Measurements from ENCODE around the gene CCL23.

Gene CCL23

DNA sequence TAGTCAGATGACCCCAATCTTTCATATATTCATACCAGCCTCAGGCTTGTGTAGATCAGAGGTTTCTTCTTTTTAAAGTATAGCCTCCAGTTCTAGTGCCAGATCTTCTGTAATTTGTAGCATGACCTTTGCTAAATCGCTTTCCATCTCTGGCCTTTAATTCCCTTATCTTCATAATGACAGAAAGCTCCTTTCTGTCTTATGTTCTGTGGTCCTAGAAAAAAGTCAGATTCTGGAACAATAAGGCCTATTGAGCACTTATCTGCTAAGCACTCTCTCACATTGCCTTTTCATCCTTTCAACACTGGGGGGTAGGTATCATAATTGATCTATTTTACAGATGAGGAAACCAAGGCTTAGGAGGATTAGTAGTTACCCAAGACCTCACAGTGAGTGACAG, 45.7 kb downstream of the CCL23 start:
- no peak for DNase-seq (ENCODE audit: low read depth in 3 of 3, low spot score in 1 of 3)

GRCh38 chr17:35969558-35970380, 48.0 kb downstream of the CCL23 start:
- DNase-seq (ENCODE audit: low read depth in 3 of 3, low spot score in 1 of 3): peak; percentile 24 to 39 (median 27)

- DNase-seq (ENCODE audit: low read depth in 3 of 3, low spot score in 1 of 3): no peak
Observed at GRCh38 chr17:35968520-35969054, 49.2 kb downstream of the CCL23 start.

DNA sequence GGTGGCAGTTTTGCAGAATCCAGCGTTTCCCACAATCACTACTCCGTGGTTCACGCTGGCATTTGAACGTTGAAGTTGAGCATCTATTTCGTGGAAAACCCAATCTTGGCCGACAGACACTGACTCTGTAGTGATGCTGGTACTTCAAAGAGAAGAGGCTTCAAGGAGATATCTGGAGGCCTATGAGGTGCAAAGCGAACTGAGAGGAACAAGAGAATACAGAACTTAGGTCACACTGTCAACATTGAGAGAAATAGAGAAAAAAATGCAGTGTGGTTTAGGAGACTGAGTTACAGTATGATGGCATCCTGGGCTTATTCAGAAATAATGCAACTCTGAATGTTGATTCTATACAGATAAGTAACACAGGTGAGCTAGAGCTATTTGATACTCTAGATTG, 52.5 kb downstream of the CCL23 start:
- DNase-seq (ENCODE audit: low read depth in 3 of 3, low spot score in 1 of 3): no peak

DNA sequence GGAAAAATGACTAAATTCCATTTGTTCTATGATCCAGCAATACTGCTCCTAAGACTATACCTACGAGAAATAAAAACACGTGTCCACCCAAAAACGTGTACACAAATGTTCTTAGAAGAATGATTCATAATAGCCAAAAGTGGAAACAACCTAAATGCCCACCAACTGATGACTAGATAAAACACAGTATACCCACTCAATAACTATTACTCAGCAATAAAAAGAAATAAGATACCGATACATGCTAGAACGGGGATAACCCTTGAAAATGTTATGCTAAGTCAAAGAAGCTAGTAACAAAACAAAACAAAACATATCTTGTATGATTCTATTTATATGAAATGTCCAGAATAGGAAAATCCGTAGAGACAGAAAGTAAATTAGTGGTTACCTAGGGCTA, 54.1 kb downstream of the CCL23 start:
- no peak for DNase-seq (ENCODE audit: low read depth in 3 of 3, low spot score in 1 of 3)
